SK-N-SH treated with all-trans-retinoic acid at 6 μM for 48 hours (cell line): ENCODE measurements around the gene NKD1.

Experiments used
- ATAC-seq: fragments of 200-7000 bp; cut with Tn5 transposase; 3 replicates; pipeline ENCODE4 v1.9.1; 2020; ENCODE audit warnings: mild to moderate bottlenecking, moderate library complexity
- ARNTL ChIP-seq: fragments of 450-650 bp; formaldehyde crosslinking; IDR thresholded peaks from 2 replicates; pipeline ENCODE4 v1.5.0; 2020; ENCODE audit warnings: low read depth, mild to moderate bottlenecking, moderate library complexity, borderline replicate concordance
- BACH2 ChIP-seq: fragments of 250-450 bp; sonication (Bioruptor Pico); IDR thresholded peaks from 2 replicates; pipeline ENCODE4 v1.9.0; 2021; ENCODE audit warnings: mild to moderate bottlenecking, borderline replicate concordance
- CREB5 ChIP-seq: fragments of 250-450 bp; sonication (Bioruptor Pico); IDR thresholded peaks from 2 replicates; pipeline ENCODE4 v1.5.1; 2020; ENCODE audit warnings: low read depth, mild to moderate bottlenecking, moderate library complexity
- CSDC2 ChIP-seq: fragments of 250-450 bp; sonication (Bioruptor Pico); IDR thresholded peaks from 2 replicates; pipeline ENCODE4 v1.5.0; 2020; ENCODE audit warnings: mild to moderate bottlenecking, moderate library complexity
- ESRRG ChIP-seq: fragments of 250-450 bp; sonication (Bioruptor Pico); IDR thresholded peaks from 2 replicates; pipeline ENCODE4 v1.6.1; 2021; ENCODE audit warnings: mild to moderate bottlenecking
- GLIS3 ChIP-seq: fragments of 250-450 bp; sonication (Bioruptor Pico); IDR thresholded peaks from 2 replicates; pipeline ENCODE4 v1.5.0; 2020; ENCODE audit warnings: mild to moderate bottlenecking, moderate library complexity
- ISL1 ChIP-seq: fragments of 250-450 bp; sonication (Bioruptor Pico); IDR thresholded peaks from 2 replicates; pipeline ENCODE4 v2.1.2; 2022; ENCODE audit warnings: mild to moderate bottlenecking, moderate library complexity
- OSR1 ChIP-seq: fragments of 250-450 bp; sonication (Bioruptor Pico); IDR thresholded peaks from 2 replicates; pipeline ENCODE4 v1.8.0; 2022; ENCODE audit warnings: moderate library complexity, mild to moderate bottlenecking, inconsistent platforms
- PPARA ChIP-seq: fragments of 250-450 bp; sonication (Bioruptor Pico); IDR thresholded peaks from 2 replicates; pipeline ENCODE4 v1.5.0; 2020; ENCODE audit warnings: mild to moderate bottlenecking, borderline replicate concordance
- RARB ChIP-seq: fragments of 250-450 bp; sonication (Bioruptor Pico); IDR thresholded peaks from 2 replicates; pipeline ENCODE4 v1.8.0; 2021; ENCODE audit warnings: mild to moderate bottlenecking, moderate library complexity
- SNAI2 ChIP-seq: fragments of 250-450 bp; sonication (Bioruptor Pico); IDR thresholded peaks from 2 replicates; pipeline ENCODE4 v1.5.0; 2020; ENCODE audit warnings: mild to moderate bottlenecking, moderate library complexity
- TCF4 ChIP-seq: fragments of 250-450 bp; sonication (Bioruptor Pico); IDR thresholded peaks from 2 replicates; pipeline ENCODE4 v1.8.0; 2021; ENCODE audit warnings: mild to moderate bottlenecking, moderate library complexity, borderline replicate concordance
- TOX ChIP-seq: fragments of 250-450 bp; sonication (Bioruptor Pico); IDR thresholded peaks from 2 replicates; pipeline ENCODE4 v1.8.0; 2021; ENCODE audit warnings: mild to moderate bottlenecking, moderate library complexity, borderline replicate concordance
- ZC3H10 ChIP-seq: fragments of 250-450 bp; sonication (Bioruptor Pico); IDR thresholded peaks from 2 replicates; pipeline ENCODE4 v1.5.1; 2021; ENCODE audit warnings: mild to moderate bottlenecking, moderate library complexity
- ZFP3 ChIP-seq: fragments of 250-450 bp; sonication (Bioruptor Pico); IDR thresholded peaks from 2 replicates; pipeline ENCODE4 v1.5.0; 2020; ENCODE audit warnings: mild to moderate bottlenecking, moderate library complexity
- ZFP30 ChIP-seq: fragments of 450-650 bp; formaldehyde crosslinking; IDR thresholded peaks from 2 replicates; pipeline ENCODE4 v1.5.0; 2022; ENCODE audit warnings: mild to moderate bottlenecking, moderate library complexity
- ZNF565 ChIP-seq: fragments of 450-650 bp; formaldehyde crosslinking; conservative IDR thresholded peaks from 2 replicates; pipeline ENCODE4 v1.5.0; 2020; ENCODE audit warnings: low read depth, mild to moderate bottlenecking, moderate library complexity
- ZNF70 ChIP-seq: fragments of 450-650 bp; formaldehyde crosslinking; IDR thresholded peaks from 2 replicates; pipeline ENCODE4 v1.5.0; 2020; ENCODE audit warnings: mild to moderate bottlenecking, moderate library complexity
- TF ChIP-seq, protein P1 (sequence below): fragments of 250-450 bp; sonication (Bioruptor Pico); IDR thresholded peaks from 2 replicates; pipeline ENCODE4 v1.8.0; 2021; ENCODE audit warnings: low read depth, mild to moderate bottlenecking, moderate library complexity, borderline replicate concordance
- TF ChIP-seq, protein P2 (sequence below): fragments of 250-450 bp; sonication (Bioruptor Pico); IDR thresholded peaks from 2 replicates; pipeline ENCODE4 v1.5.1; 2021; ENCODE audit warnings: mild to moderate bottlenecking, moderate library complexity
- TF ChIP-seq, protein P3 (sequence below): fragments of 250-450 bp; sonication (Bioruptor Pico); IDR thresholded peaks from 2 replicates; pipeline ENCODE4 v1.8.0; 2020; ENCODE audit warnings: mild to moderate bottlenecking, moderate library complexity, borderline replicate concordance
- TF ChIP-seq, protein P4 (sequence below): fragments of 250-450 bp; sonication (Bioruptor Pico); IDR thresholded peaks from 2 replicates; pipeline ENCODE4 v1.5.0; 2020; ENCODE audit warnings: mild to moderate bottlenecking, moderate library complexity

NKD1 gene

DNA sequence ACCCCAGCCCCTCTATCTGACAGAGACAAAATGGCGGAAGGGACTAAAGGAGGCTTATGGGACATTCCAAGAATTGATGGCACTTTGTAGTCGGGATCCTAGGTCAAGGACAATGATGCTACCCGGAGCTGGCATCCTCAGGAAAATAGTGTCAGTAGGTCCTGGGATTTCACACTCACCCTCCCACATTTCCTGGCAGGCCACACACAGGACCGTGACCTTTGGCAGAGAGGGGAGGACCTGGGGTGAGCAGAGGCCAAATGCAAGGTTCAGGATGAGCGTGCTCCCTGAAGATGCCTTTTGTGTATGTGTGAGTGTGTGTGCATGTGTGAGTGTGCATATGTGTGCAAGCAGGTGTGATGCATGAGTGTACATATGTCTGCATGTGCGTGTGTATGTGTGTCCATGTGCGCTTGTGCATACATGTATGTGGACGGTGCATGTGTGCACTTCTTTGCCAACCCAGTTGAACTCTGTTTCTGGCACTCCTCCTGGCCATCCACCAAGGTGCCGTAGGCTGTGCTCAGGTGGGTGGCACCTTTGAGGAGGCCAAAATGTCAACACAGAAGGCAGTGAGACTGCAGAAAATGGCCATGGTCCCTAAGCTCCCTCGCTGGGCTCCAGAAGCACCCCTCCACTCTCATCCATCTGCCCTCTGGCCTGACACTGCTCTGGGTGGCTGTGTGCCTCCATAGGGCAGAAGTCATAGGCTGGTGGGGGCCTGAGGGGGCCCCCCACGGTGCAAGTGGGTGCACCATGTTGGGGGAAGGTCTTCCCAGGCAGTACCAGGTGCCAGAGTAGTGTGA, 72.7 kb downstream of the NKD1 start:
- ATAC-seq = no peak
- no peak for TF ChIP-seq TCF4
- TF ChIP-seq ISL1 (CRISPR knock-in tag) = no peak
- TF ChIP-seq GLIS3 (CRISPR knock-in tag) = no peak
- TF ChIP-seq ESRRG (CRISPR knock-in tag) = no peak
- TF ChIP-seq TOX (CRISPR knock-in tag) = no peak
- TF ChIP-seq ZNF70 (CRISPR knock-in tag) = no peak
- no peak for TF ChIP-seq CSDC2 (CRISPR knock-in tag)
- TF ChIP-seq, protein P1, sequence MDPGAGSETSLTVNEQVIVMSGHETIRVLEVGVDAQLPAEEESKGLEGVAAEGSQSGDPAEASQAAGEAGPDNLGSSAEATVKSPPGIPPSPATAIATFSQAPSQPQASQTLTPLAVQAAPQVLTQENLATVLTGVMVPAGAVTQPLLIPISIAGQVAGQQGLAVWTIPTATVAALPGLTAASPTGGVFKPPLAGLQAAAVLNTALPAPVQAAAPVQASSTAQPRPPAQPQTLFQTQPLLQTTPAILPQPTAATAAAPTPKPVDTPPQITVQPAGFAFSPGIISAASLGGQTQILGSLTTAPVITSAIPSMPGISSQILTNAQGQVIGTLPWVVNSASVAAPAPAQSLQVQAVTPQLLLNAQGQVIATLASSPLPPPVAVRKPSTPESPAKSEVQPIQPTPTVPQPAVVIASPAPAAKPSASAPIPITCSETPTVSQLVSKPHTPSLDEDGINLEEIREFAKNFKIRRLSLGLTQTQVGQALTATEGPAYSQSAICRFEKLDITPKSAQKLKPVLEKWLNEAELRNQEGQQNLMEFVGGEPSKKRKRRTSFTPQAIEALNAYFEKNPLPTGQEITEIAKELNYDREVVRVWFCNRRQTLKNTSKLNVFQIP (CRISPR knock-in tag) = no peak
- TF ChIP-seq ZFP30 = no peak
- TF ChIP-seq SNAI2 (CRISPR knock-in tag) = no peak
- TF ChIP-seq BACH2 (CRISPR knock-in tag) = no peak
- TF ChIP-seq, protein P2, sequence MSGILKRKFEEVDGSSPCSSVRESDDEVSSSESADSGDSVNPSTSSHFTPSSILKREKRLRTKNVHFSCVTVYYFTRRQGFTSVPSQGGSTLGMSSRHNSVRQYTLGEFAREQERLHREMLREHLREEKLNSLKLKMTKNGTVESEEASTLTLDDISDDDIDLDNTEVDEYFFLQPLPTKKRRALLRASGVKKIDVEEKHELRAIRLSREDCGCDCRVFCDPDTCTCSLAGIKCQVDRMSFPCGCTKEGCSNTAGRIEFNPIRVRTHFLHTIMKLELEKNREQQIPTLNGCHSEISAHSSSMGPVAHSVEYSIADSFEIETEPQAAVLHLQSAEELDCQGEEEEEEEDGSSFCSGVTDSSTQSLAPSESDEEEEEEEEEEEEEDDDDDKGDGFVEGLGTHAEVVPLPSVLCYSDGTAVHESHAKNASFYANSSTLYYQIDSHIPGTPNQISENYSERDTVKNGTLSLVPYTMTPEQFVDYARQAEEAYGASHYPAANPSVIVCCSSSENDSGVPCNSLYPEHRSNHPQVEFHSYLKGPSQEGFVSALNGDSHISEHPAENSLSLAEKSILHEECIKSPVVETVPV (CRISPR knock-in tag) = no peak
- TF ChIP-seq CREB5 (CRISPR knock-in tag) = no peak
- no peak for TF ChIP-seq RARB (CRISPR knock-in tag)
- TF ChIP-seq ARNTL (CRISPR knock-in tag) = no peak
- TF ChIP-seq, protein P3, sequence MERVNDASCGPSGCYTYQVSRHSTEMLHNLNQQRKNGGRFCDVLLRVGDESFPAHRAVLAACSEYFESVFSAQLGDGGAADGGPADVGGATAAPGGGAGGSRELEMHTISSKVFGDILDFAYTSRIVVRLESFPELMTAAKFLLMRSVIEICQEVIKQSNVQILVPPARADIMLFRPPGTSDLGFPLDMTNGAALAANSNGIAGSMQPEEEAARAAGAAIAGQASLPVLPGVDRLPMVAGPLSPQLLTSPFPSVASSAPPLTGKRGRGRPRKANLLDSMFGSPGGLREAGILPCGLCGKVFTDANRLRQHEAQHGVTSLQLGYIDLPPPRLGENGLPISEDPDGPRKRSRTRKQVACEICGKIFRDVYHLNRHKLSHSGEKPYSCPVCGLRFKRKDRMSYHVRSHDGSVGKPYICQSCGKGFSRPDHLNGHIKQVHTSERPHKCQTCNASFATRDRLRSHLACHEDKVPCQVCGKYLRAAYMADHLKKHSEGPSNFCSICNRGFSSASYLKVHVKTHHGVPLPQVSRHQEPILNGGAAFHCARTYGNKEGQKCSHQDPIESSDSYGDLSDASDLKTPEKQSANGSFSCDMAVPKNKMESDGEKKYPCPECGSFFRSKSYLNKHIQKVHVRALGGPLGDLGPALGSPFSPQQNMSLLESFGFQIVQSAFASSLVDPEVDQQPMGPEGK (CRISPR knock-in tag) = no peak
- no peak for TF ChIP-seq PPARA (CRISPR knock-in tag)
- TF ChIP-seq ZNF565 = no peak
- TF ChIP-seq, all 23 proteins: peak for 0

DNA sequence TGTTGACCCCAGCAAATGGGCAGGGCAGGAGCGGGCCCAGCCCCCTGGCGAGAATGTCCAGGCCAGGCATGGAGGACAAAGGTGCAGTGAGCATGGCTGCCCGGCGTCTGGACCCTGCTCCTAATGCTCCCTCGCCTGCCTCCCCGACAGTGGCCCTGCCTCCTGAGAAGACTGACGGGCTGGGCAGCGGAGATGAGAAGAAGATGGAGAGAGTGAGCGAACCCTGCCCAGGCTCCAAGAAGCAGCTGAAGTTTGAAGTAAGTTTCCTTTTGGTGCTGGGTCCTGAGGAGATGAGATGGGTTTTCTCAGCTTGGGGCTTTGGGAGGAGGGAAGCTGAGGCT, 73.2 kb downstream of the NKD1 start:
- TF ChIP-seq ARNTL (CRISPR knock-in tag) (no peak), CSDC2 (CRISPR knock-in tag) (no peak), ZFP30 (no peak), TCF4 (no peak), RARB (CRISPR knock-in tag) (no peak), ZC3H10 (CRISPR knock-in tag) (no peak), ISL1 (CRISPR knock-in tag) (no peak), PPARA (CRISPR knock-in tag) (no peak), ZFP3 (CRISPR knock-in tag) (no peak), SNAI2 (CRISPR knock-in tag) (no peak), ZNF70 (CRISPR knock-in tag) (no peak), OSR1 (CRISPR knock-in tag) (no peak)
- TF ChIP-seq, protein P3 (CRISPR knock-in tag) = no peak
- TF ChIP-seq, protein P1 (CRISPR knock-in tag) = no peak
- TF ChIP-seq, protein P4, sequence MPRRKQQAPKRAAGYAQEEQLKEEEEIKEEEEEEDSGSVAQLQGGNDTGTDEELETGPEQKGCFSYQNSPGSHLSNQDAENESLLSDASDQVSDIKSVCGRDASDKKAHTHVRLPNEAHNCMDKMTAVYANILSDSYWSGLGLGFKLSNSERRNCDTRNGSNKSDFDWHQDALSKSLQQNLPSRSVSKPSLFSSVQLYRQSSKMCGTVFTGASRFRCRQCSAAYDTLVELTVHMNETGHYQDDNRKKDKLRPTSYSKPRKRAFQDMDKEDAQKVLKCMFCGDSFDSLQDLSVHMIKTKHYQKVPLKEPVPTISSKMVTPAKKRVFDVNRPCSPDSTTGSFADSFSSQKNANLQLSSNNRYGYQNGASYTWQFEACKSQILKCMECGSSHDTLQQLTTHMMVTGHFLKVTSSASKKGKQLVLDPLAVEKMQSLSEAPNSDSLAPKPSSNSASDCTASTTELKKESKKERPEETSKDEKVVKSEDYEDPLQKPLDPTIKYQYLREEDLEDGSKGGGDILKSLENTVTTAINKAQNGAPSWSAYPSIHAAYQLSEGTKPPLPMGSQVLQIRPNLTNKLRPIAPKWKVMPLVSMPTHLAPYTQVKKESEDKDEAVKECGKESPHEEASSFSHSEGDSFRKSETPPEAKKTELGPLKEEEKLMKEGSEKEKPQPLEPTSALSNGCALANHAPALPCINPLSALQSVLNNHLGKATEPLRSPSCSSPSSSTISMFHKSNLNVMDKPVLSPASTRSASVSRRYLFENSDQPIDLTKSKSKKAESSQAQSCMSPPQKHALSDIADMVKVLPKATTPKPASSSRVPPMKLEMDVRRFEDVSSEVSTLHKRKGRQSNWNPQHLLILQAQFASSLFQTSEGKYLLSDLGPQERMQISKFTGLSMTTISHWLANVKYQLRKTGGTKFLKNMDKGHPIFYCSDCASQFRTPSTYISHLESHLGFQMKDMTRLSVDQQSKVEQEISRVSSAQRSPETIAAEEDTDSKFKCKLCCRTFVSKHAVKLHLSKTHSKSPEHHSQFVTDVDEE (CRISPR knock-in tag) = no peak
- TF ChIP-seq, protein P2 (CRISPR knock-in tag) = no peak
- TF ChIP-seq, all 23 proteins: peak for 0
- ATAC-seq = no peak
